Hepatocyte (in vitro differentiated cells): ENCODE data around the gene MOBP. TPM values are rescaled to one million over a fixed set of nuclear protein-coding genes. Genes with fewer than 3 reads are reported as not detected.
A peak's percentile ranks its signal among the peaks of the same experiment; 100 is the strongest.

Experiments
- DNase-seq: peaks from one replicate; pipeline ENCODE4 v3.0.0-alpha.2; 2016; ENCODE audit warnings: low spot score
- H2AFZ ChIP-seq: fragments of 200-600 bp; sonication (generic); 2 replicates; pipeline ENCODE4 v1.6.0; 2016; ENCODE audit warnings: antibody characterized with exemption, mild to moderate bottlenecking
- H3K27ac ChIP-seq: fragments of 200-600 bp; sonication (generic); 2 replicates; pipeline ENCODE4 v1.5.1; 2016; ENCODE audit warnings: mild to moderate bottlenecking
- H3K27me3 ChIP-seq: fragments of 200-600 bp; sonication (generic); 2 replicates; pipeline ENCODE4 v1.6.1; 2016
- H3K36me3 ChIP-seq: fragments of 200-600 bp; sonication (generic); replicated peaks from 2 replicates; pipeline ENCODE4 v1.5.1; 2016; ENCODE audit warnings: low read depth; ENCODE audit not compliant: insufficient read depth
- H3K4me1 ChIP-seq: fragments of 200-600 bp; sonication (generic); 2 replicates; pipeline ENCODE4 v1.5.1; 2016; ENCODE audit warnings: mild to moderate bottlenecking, moderate library complexity; ENCODE audit not compliant: insufficient read depth
- H3K4me2 ChIP-seq: fragments of 200-600 bp; sonication (generic); 2 replicates; pipeline ENCODE4 v1.6.0; 2016
- H3K4me3 ChIP-seq: fragments of 200-600 bp; sonication (generic); 2 replicates; pipeline ENCODE4 v1.5.1; 2016; ENCODE audit warnings: mild to moderate bottlenecking
- H3K79me2 ChIP-seq: fragments of 200-600 bp; sonication (generic); 2 replicates; pipeline ENCODE4 v1.6.0; 2017; ENCODE audit warnings: mild to moderate bottlenecking
- H3K9me2 ChIP-seq: fragments of 200-600 bp; sonication (generic); replicated peaks from 2 replicates; pipeline ENCODE4 v1.6.0; 2017; ENCODE audit warnings: mild to moderate bottlenecking; ENCODE audit not compliant: insufficient read depth
- H3K9me3 ChIP-seq: fragments of 200-600 bp; sonication (generic); 2 replicates; pipeline ENCODE4 v1.5.1; 2016; ENCODE audit warnings: low read depth, mild to moderate bottlenecking
- H4K20me1 ChIP-seq: fragments of 200-600 bp; sonication (generic); 2 replicates; pipeline ENCODE4 v1.6.0; 2016; ENCODE audit warnings: mild to moderate bottlenecking; ENCODE audit not compliant: insufficient read depth, poor library complexity, severe bottlenecking
- CTCF ChIP-seq: fragments of 200-600 bp; sonication (generic); IDR thresholded peaks from 2 replicates; pipeline ENCODE4 v1.5.1; 2016; ENCODE audit warnings: antibody characterized with exemption, mild to moderate bottlenecking; ENCODE audit not compliant: poor library complexity
- EZH2 ChIP-seq: fragments of 200-600 bp; sonication (generic); IDR thresholded peaks from 2 replicates; pipeline ENCODE4 v1.6.1; 2016; ENCODE audit warnings: antibody characterized with exemption, mild to moderate bottlenecking, borderline replicate concordance
- EZH2phosphoT487 ChIP-seq: fragments of 200-600 bp; sonication (generic); IDR thresholded peaks from one replicate; pipeline ENCODE4 v1.6.1; 2018; ENCODE audit warnings: antibody characterized with exemption, mild to moderate bottlenecking, low read depth, moderate library complexity; ENCODE audit not compliant: unreplicated experiment, severe bottlenecking
- WGBS: methylation state at CpG from one replicate; pipeline ENCODE4 v1.1.6; 2016; ENCODE audit warnings: low lambda C conversion rate; ENCODE audit errors: missing lambda C conversion rate; 5-methylcytosine and 5-hydroxymethylcytosine counted together
- polyA plus RNA-seq: library from polyadenylated mRNA; unstranded; fragments of >200 nt; fragmentation: Nextera tagmentation; extraction: Ambion mirVana; gene quantifications from 2 replicates; pipeline ENCODE4 v1.2.1, GENCODE V29; 2016
- total RNA-seq: library from RNA; depleted of rRNA; stranded (reverse); fragments of >200 nt; gene quantifications from 2 replicates; pipeline ENCODE4 v1.2.3, GENCODE V29; 2014

The MOBP gene
- total and polyA plus RNA-seq, 2 experiments from 2014 or later: 0.10 to 0.17 TPM

- Histone ChIP-seq H3K9me3 (no peaks in the 10 kb centered on the region), H4K20me1 (no peaks in the 10 kb centered on the region), H3K79me2 (no peaks in the 10 kb centered on the region), H2AFZ (no peak overlapping the region), H3K27me3 (no peaks in the 10 kb centered on the region), H3K4me2 (no peak overlapping the region), H3K27ac (no peak overlapping the region), H3K9me2 (no peaks in the 10 kb centered on the region), H3K36me3 (no peaks in the 10 kb centered on the region), H3K4me1 (no peaks in the 10 kb centered on the region), H3K4me3 (no peak overlapping the region)
- DNase-seq: no peak
- 81% methylated on average over 5 of the region's 5 CpGs for WGBS
- TF ChIP-seq EZH2phosphoT487 (no peak), EZH2 (no peak), CTCF (no peak)
Observed at GRCh38 chr3:39542588-39542988, 75.1 kb downstream of the MOBP start.

- no peaks in the 10 kb centered on the region for H3K4me1 ChIP-seq
- TF ChIP-seq CTCF (no peak), EZH2phosphoT487 (no peak)
- DNase-seq: peak; percentile 17
- H3K27ac ChIP-seq: no peak overlapping the region
- no peaks in the 10 kb centered on the region for H3K9me2 ChIP-seq
- no peak overlapping the region for H3K4me3 ChIP-seq
- H3K79me2 ChIP-seq: no peaks in the 10 kb centered on the region
- no peaks in the 10 kb centered on the region for H3K9me3 ChIP-seq
- H4K20me1 ChIP-seq: no peaks in the 10 kb centered on the region
- H3K36me3 ChIP-seq: no peaks in the 10 kb centered on the region
- 54% methylated on average over 3 of the region's 3 CpGs for WGBS
- no peak overlapping the region for H3K4me2 ChIP-seq
- no peak overlapping the region for H2AFZ ChIP-seq
- peaks cover 4% of the 10 kb centered on the region for H3K27me3 ChIP-seq
Observed at GRCh38 chr3:39548282-39548681, 80.8 kb downstream of the MOBP start.

- Histone ChIP-seq H3K79me2 (no peaks in the 10 kb centered on the region), H3K4me1 (no peaks in the 10 kb centered on the region), H3K4me3 (no peak overlapping the region), H3K4me2 (no peak overlapping the region), H3K27me3 (peaks cover 4% of the 10 kb centered on the region), H4K20me1 (no peaks in the 10 kb centered on the region), H2AFZ (no peak overlapping the region), H3K9me2 (no peaks in the 10 kb centered on the region), H3K9me3 (no peaks in the 10 kb centered on the region), H3K36me3 (no peaks in the 10 kb centered on the region), H3K27ac (no peak overlapping the region)
- TF ChIP-seq EZH2phosphoT487: no peak
- no peak for TF ChIP-seq EZH2
- no peak for TF ChIP-seq CTCF
- no peak for DNase-seq
- 67% methylated on average over 8 of the region's 8 CpGs for WGBS
Observed at GRCh38 chr3:39550354-39551051, 83.0 kb downstream of the MOBP start.

Other genes with a start within 250 kb of the MOBP start
- 0.28 and 0.70 TPM in 2 replicates for gene CX3CR1, start 187.6 kb upstream of the MOBP start, total RNA-seq
- gene CX3CR1, start 187.6 kb upstream of the MOBP start, polyA plus RNA-seq: 1.3 TPM in 1 of 2 replicates, not detected in the other
- not detected in 2 replicates for gene CCR8, start 138.0 kb upstream of the MOBP start, total RNA-seq
- not detected in 2 replicates for gene CCR8, start 138.0 kb upstream of the MOBP start, polyA plus RNA-seq
- gene SLC25A38, start 84.3 kb upstream of the MOBP start, total RNA-seq: 37.2 and 43.2 TPM in 2 replicates
- 32.4 and 35.7 TPM in 2 replicates for gene SLC25A38, start 84.3 kb upstream of the MOBP start, polyA plus RNA-seq
- 961 and 1,236 TPM in 2 replicates for gene RPSA, start 61.0 kb upstream of the MOBP start, total RNA-seq
- 249 and 267 TPM in 2 replicates for gene RPSA, start 61.0 kb upstream of the MOBP start, polyA plus RNA-seq